Measurements from ENCODE around the gene SHTN1. TPM values are rescaled to one million over a fixed set of nuclear protein-coding genes. Genes with fewer than 3 reads are reported as not detected.

The SHTN1 gene
- total RNA-seq, 1 experiment from 2014 or later = 2.4 TPM

DNA sequence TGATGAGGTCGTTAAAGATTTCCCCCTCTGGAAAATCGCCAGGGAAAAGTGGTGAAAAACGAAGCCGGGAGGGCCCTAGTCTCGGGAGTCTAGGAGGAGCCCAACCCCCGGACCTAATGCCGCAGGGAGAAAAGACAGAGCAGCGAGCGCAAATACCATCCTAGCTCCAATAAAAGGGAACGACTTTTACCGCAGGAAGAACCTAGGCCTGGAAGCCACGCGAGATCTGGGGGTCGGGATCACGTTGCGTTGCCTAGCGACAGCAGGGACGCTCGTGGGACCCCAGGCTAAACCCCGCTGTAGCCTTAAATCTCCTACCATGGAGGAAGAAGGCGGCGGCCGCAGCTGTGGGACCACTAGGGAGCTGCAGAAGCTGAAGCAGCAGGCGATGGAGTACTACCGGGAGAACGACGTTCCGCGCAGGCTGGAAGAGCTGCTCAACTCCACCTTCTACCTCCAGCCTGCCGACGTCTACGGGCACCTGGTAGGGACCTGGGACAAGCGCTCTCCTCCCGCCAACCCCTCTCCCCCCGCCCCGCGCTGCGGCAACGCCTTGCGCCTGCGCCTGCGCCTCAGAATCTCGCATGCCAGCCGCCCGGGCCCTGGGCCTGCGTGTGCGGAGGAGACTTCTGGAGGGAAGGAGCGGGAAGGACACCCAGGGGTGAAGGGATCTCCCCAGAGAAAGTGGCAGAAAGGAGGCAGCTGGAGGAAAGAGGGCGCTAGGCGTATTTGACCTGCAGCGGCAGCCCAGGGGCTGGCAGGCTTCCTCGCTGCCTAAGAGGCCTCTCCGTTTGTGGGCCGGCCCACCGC, 155.5 kb downstream of the SHTN1 start, which contains the start of gene ENO4:
ENO4 (plus strand) TSS at position 252 of the 810 bp plus-strand sequence; CDS start at position 320, 68 bp downstream.
- DNase-seq (ENCODE audit: low spot score) = peak; percentile 94
- in situ Hi-C loops (cut with HindIII; ENCODE audit: low sequenced_read_pairs) = no loop called here

DNA sequence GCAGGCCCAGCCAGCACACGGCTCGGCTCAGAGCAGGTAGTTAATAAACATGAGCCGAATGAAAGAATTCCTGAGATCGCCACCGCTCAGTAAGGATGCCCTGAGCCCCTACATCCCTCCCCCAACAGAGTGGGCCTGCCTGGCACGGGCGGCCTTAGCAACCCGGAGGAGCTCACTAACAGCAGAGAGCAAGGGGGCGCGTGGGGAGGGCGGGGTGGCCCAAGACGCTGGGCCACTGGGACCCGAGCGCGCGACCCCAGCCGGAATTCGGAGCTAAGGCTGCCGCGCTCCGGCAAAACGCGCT, 156.1 kb downstream of the SHTN1 start:
- in situ Hi-C loops (cut with HindIII; ENCODE audit: low sequenced_read_pairs) = no loop called here
- DNase-seq (ENCODE audit: low spot score) = no peak

DNA sequence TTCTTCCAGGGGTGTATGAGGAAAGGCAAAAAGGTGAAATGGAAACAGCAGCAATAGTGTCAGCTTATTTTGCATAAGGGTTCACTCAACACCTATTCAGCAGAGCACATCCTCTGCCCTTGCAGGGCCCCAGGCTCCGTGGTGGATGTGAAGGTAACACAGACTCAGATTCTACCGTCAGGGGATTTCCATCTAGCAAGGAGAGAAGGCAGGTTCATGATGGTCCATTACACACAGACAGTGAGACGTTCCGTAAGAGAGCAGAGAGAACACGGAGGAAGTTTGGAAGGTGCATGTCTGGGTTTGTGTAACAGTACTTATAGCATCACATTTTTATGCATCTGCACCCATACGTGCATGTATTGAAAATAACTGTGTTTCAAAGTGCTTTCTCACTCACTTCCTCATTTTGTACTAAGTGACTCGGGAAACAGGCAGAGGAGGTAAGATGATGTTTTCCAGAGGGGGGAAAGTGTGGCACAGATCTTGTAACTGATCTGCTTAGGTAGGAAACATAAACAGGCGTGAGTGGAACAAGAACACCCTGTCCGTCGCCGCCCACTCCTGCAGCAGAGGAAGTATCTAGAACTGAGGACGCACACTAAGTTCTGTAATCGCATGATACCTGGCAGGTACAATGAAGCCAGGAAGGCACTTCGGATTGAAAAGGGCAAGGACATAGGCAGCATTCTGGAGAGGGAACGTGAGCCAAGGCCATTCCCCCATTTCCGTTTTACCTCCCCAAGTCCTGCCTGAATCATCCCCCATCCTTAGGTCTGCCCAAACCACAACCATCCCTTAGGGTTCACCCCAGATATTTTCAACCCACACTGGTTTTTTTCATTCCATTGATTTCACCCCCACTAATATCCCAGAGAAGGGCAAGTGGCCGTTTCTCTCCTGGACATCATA, 156.7 kb downstream of the SHTN1 start:
- in situ Hi-C loops (cut with HindIII; ENCODE audit: low sequenced_read_pairs) = no loop called here
- peak; percentile 38 for DNase-seq (ENCODE audit: low spot score)

DNA sequence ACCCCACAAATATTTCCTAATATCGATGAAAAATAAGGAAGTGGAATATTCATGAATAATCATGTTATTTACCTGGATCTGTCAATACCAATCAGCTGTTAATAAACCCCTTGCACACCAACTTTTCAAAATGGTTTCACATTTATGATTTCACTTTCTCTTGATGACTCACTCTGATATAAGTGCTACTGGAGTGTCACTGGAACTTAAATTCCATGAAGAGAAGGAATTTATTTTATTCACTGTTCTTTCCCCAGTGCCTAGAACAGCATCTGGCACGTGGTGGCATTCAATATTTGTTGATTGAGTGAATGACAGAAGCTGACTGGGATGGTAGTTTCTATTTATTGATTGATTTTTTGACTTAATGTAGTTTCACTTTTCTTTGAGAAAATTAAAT, 159.2 kb downstream of the SHTN1 start:
- in situ Hi-C loops (cut with HindIII; ENCODE audit: low sequenced_read_pairs) = no loop called here
- no peak for DNase-seq (ENCODE audit: low spot score)

DNA sequence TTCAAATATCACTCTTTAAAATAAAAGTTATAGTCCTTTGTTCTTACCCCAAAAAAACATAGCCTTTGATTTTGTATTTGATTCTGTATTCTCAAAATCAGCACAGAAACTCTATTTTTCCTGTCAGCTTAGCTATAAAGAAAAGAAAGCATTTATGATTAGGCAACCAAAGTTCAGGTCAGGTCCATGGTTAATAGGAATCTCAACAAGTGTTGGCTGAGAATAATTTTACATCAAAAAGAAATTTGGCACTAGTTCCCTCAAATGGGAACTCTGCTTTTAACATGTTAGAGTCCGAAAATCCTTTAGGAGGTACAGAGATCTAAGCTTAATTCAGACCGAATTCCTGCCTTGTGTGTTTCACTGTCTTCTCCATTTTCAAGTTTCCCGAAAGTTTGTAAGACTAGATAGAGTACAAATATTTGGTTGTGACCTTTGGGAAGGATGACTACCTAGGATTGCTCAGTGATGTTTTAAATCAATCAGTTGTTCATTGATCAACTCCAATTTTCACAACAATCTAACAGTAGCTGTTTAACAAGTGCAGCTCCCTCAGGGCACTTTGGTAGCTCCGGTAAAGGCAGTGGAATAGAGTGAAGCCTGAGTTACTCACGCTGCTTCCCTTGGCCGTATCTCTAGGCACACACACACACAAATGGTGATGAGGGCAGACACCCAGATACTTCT, 164.5 kb downstream of the SHTN1 start:
- in situ Hi-C loops (cut with HindIII; ENCODE audit: low sequenced_read_pairs) = no loop called here
- DNase-seq (ENCODE audit: low spot score) = no peak

DNA sequence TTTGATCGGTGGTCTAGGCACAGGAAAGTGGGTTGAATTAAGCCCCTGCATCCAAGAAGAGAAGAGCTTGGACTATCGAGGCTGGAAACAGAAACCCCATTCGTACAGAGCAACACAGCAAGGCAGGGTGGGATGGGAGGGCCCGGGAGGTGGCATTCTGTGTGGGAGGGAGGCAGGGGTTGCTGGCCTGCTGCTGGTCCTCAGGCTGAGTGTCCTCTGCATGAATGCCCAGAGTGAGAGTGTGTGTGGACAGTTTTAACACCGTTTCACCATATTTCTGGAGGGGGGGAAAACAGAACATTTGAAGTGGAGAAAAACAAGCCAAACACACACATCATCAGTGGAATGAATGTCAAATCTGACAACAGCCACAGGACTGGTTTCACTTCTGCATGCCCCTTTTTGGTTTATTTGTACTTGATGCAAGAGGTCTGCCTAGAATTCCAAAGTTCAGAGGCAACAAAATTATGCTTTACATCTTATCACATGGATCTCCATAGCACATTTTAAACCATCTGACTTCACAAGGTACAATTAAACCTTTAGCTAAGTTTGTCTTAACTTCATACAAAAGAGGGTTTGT, 166.8 kb downstream of the SHTN1 start:
- in situ Hi-C loops (cut with HindIII; ENCODE audit: low sequenced_read_pairs) = no loop called here
- no peak for DNase-seq (ENCODE audit: low spot score)

DNA sequence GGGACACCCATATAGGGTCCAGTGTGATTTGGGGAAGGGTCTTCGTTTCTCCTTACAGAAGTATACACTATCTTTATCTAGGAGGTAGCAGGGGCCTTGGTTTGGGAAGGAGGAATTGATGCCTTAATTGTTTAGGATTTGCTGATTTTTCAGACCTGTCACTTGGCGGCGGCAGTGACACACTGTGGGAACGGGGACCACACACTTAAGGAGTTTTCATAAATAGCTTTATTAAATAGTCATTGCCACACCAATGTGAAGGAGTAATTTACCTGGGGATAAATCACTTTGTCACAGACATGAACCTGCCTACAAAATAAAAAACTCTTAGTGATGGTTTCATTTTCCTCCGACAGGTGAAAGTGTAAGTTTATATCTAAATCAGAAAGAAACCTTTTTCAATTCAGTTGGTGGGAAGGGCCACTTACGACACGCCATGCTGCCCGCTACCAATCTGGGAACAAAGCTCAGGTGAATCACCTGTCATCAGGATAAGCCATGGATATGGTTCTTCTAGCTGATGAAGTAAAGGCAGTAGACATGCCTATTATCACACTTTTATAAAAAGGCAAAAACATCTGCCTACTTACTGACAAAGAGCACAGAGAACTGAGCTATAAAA, 168.0 kb downstream of the SHTN1 start:
- DNase-seq (ENCODE audit: low spot score) = no peak
- in situ Hi-C loops (cut with HindIII; ENCODE audit: low sequenced_read_pairs) = no loop called here

DNA sequence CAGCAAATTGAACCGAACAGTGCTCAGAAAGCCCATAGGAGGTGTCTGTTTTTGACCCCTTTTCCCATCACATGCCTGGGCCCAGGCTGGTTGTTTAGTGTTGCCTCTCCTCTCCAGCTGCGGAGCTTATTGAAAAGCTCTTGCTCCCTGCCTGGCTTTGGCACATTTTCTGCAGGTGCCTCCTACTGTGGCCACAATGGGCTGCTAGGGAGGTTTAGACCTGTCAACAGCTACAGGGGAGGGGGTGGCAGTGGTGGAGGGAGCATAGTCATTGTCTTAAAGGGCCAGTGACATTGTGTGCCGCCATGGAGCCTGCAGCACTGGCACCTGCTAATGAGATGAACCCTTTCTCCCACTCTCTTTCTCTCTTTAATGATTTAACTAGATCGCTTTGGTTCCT, 168.9 kb downstream of the SHTN1 start:
- no peak for DNase-seq (ENCODE audit: low spot score)
- in situ Hi-C loops (cut with HindIII; ENCODE audit: low sequenced_read_pairs) = no loop called here

DNA sequence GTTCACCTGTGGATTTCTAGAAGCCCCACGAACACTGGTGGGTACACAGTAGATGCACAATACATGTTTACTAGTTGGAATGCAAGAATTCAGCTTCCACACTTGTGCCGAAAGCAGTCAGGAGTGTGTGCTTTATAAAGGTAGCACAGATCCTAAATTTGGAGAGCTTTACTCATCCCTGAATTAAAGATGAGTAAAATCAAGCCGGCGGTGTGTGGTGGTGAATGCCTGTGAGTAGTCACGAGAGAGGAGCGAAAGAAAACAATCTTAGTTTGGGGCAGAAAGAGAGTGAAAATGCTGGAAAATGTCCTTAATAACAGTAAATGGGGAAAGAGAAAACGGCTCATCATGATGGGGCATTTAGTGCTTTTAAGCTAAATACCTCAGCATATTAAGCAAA, 169.3 kb downstream of the SHTN1 start:
- no peak for DNase-seq (ENCODE audit: low spot score)
- in situ Hi-C loops (cut with HindIII; ENCODE audit: low sequenced_read_pairs) = no loop called here

DNA sequence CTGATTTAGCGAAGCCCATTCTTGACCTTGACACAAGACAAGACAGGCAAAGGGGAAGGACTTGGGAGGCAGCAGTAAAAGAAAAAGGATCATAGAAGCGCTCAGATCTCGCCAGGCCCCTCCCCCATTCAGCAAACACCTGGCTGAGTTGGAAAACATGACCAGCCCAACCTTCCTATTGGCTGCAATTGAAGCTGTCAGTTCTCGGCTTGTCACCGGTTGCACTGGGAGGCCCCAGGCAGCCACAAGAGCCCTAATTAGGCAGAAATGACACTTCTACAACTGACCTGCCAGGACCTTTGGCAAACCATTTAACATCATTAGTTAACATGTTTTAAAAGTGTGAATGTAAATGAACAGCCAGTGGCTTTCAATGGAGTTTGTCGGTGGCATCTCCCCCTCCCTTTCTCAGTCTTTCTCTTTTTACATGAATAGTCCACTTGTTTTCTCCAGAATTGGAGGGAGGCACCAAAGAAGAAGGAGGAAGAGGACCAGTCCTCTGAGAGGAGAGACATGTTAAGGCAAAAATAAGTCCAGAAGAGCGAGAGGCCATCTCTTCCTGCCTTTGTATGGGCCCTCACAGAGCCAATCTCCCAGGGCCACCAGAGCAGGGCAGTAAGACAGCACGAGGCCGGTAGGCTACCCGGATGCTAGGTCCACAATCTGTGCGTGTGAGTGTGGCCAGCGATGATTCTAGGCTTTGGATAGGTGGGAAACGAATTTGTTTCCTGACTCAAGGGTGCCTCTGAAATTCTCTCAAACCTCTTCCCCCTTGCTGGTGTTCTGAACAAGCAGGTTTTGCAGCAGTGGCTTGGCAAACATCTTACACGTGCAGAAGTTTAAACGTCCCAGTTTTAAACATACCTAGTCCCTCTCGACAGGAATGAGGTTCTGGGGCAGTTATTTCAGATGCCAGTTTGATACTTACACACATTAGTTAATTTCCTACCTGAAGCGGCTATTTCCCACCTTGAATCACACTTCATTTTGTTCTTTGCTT, 170.7 kb downstream of the SHTN1 start:
- no peak for DNase-seq (ENCODE audit: low spot score)
- in situ Hi-C loops (cut with HindIII; ENCODE audit: low sequenced_read_pairs) = no loop called here

DNA sequence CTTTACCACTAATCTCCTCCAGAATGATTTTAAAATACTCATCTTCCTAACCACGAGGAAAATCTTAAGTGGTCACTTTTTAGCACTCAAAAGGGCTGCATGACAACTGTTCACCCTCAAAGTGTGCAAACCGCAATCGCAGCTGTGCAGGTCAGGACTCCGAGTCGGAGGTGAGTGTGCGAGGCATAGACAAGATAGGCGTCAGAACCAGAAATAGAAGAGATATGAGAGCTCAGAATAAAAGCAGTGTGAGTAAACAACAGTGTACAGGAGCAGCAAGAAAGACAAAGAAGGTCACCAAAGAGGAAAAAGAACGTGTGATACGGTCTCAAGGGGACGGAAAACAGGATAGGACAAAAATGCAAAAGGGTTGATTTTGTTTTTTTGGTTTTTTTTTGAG, 173.2 kb downstream of the SHTN1 start:
- in situ Hi-C loops (cut with HindIII; ENCODE audit: low sequenced_read_pairs) = no loop called here

More for the DNA sequence above, 173.2 kb downstream of the SHTN1 start:
- no peak for DNase-seq (ENCODE audit: low spot score)

Other genes starting within 250 kb of the SHTN1 start
- gene ENO4, start 155.7 kb downstream of the SHTN1 start, total RNA-seq (2014; rRNA removed; shearing (Covaris generic)) = 0.49 TPM in 1 of 2 replicates, not detected in the other
- gene VAX1, start 133.1 kb upstream of the SHTN1 start, total RNA-seq (2014; rRNA removed; shearing (Covaris generic)) = not detected in 2 replicates
- not detected in 2 replicates for gene KCNK18, start 192.3 kb upstream of the SHTN1 start, total RNA-seq (2014; rRNA removed; shearing (Covaris generic))
- not detected in 2 replicates for gene SLC18A2, start 235.9 kb upstream of the SHTN1 start, total RNA-seq (2014; rRNA removed; shearing (Covaris generic))

Data from G401 (cell line).